COLO829 (cell line): ENCODE measurements around the gene CD84.
"Not testable (repeated sequence)": the region's sequence is repeated elsewhere in the genome, so short reads cannot be mapped to it uniquely, and the experiment has no call there.

Experiments used
- DNase-seq: peaks from one replicate; pipeline ENCODE4 v3.0.0; 2012; ENCODE audit warnings: low spot score

CD84 gene

GRCh38 chr1:160504651-160505050 is 74.6 kb downstream of the CD84 start:
- no peak for DNase-seq

DNA sequence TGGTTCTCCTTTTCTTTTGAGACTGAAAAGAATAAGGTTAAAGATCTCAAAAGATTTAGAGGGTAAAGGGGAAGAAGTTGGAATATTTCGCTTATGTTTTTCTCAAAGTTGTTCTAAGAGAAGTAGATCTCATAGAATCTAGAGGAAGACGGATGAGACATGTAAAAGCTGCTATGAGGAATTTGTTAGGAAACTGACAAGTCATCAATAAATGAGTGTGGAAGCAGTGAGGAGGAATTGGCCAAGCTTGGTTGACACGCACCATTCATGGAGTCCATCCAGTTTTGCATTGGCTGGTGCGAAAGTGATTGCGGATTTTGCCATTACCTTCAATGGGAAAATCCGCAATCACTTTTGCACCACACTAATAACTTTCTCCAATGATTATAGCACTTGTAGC is 76.2 kb downstream of the CD84 start:
- no peak for DNase-seq

DNA sequence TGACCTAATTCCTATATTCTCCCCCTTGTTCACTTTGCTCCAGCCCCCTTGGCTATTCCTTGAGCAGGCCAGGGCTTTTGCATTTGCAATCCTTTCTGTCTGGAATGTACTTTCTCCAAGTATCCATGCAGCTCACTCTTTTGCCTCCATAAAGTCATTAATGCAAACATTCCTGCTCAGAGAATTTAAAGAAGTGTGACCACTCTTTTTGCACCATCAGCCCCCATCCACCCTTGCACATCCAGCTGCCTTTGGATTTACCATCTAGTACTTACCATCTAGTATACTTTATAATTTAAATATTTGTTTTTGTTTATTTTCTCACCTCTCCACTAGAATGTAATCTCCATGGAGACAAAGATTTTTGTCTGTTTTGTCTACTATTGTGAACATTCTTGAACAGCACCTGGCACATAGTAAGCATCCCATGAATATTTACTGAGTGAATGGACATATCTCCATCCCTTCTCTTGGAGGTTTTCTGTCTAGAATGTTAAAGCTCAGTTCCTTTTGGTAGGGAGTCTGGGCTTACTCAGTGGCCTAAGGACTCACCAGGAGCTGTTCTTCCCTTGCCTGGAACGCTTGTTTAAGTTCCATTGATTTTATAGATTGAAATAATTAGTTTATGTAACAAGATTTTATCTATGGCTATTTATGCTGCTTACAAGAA is 78.8 kb downstream of the CD84 start:
- no peak for DNase-seq

GRCh38 chr1:160499631-160500030 is 79.7 kb downstream of the CD84 start:
- DNase-seq = no peak

- DNase-seq = not testable (repeated sequence)
Observed at GRCh38 chr1:160498301-160499065, 80.8 kb downstream of the CD84 start.

DNA sequence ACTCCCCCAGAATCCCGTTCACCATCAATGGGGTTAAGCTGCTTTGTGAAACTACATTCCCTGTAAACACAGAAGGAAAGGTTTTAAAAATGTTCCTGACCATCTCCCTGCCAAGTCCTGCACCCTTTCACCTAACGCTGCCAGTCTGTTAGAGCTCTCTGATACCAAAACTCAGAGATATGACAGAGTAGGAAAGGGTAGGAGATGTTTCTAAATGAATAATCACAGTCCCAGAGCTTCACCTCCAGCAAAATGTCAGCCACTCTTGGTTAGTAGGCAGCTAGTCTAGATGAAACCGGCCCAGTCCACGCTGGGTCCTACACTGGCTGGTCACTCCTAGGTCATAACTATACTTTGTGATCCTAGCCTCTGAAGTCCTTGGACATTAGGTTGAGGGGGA is 83.0 kb downstream of the CD84 start:
- DNase-seq = no peak

- DNase-seq = no peak
Observed at GRCh38 chr1:160494620-160495019, 84.7 kb downstream of the CD84 start.

- DNase-seq = no peak
Observed at GRCh38 chr1:160492617-160493016, 86.7 kb downstream of the CD84 start.

DNA sequence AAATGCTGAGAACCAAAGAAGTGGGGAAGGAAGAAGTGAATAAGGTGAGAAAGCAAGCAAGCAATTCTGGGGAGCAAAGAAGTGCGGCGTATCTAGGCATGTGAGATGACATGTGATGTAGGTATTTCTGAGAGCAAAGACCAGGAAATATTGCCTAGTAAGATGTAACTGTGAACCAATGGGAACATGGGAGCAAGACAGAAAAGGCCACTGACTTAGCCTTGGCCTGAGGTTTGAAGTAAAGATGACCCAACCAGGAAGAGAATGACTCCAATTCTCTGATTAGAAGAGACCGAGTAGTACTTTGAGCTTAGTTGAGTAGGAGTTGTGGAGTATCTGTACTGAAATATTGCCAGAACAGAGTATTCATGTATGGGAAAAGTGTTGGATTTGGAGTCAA is 87.3 kb downstream of the CD84 start:
- DNase-seq = no peak
